HG02938 (cell line): ENCODE data around the gene HMGCS1.
"Not testable (repeated sequence)": the region's sequence is repeated elsewhere in the genome, so short reads cannot be mapped to it uniquely, and the experiment has no call there.

Experiments used
- ATAC-seq: cut with Tn5 transposase; IDR thresholded peaks from one replicate; pipeline ENCODE4 v1.9.1; 2021; ENCODE audit warnings: mild to moderate bottlenecking, moderate library complexity; ENCODE audit not compliant: unreplicated experiment

HMGCS1 gene

DNA sequence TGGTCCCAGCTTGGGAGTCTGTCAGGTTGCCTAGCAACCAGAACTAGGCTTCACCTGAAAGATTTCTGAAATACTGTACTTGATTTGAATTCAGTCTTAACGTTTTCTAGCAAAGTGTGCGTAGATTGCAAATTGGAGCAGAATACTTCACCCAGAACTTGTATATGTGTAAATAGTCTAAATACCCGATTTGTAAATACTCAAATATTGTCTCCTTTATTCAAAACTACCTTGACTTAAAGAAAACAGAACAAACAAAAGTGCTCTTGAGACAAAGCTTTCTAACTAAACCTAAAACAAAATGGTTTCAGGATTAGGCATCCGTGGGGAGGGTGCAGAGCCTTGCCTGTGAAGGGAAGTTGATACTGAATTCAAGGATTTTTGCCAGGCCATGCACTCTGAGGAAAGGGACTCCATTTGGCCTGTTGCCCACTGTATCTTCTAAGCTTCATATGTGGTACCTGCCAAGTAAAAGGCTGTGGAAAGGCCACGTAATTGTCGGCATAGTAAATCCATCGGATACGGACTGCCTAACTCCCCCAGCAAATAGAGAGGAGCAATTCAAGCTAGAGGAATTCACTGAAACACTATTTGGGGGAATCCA lies 744 bp upstream of the HMGCS1 start:
- no peak for ATAC-seq

DNA sequence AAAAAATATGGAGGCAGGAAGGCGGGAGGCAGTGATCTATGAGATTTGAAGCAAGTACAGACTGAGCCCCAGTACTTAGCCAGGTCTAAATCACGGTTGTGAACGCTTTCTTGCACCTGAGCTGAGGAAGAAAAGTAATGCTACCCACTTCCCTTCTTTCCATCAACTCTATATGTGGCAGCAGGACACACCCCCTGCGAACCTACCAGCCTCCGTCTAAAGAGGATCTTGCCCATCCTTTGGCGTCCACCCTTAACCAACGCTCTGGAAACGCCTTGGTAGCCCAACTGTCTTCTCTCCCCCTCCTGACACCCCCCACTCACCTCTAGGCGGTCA lies 545 bp downstream of the HMGCS1 start:
- peak; percentile 0 for ATAC-seq

DNA sequence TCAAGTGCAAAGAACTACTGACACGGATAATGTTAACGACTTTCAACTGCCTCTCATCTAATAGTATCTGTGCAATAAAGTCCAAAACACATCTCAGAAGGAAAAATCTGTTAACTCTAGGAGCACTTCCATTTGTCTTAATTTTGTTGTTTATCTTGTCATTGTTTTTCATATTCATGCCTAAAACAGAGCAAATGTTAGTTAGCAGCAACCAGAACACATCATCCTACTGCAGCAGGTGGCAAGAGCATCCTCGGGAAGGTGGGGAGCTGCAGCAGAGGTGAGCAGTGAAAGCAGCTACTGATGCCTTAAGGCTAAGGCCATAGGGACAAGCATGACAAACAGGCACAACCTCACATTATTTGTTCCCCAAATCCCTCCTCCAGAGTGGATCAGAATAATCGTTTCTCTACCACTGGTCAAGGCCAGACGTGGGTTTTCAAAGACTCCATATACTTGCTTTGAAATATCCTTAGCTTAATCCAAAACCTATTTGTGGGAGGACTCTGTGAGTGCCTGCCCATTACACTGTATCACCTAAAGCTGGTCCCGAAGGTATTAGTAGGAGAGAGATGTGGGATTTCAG lies 1.0 kb downstream of the HMGCS1 start:
- ATAC-seq = no peak

DNA sequence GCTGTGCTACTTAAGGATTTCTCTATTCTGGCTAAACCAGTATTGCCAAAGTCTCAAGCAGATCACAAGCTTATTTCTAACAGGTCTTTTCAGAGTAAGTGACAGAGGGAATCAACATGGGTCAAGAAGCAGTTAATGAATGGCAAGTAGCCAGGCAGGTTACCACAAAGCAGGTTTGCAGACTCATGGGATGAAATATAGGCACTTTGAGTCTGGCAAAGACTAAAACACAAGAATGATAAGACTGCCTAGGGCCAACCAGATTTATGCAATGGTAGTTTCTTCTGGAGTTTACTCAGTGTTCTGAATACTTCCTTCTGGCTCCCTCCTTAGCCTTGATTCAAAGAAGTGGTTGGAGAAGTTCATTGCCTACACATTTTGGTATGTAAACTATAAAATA lies 3.6 kb downstream of the HMGCS1 start:
- ATAC-seq = no peak

DNA sequence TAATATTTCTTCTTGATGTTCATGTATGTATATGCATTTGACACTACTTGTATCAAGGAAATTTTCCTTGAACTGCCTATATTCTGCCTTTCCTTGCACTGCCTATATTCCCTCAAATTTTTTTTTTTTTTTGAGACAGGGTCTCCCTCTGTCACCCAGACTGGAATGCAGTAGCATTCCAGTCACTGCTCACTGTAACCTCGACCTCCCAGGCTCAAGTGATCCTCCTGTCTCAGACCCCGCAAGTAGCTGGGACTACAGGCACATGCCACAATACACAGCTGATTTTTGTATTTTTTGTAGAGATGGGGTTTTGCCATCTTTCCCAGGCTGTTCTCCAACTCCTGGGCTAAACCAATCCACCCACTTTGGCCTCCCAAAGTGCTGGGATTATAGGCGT lies 4.1 kb downstream of the HMGCS1 start:
- ATAC-seq = no peak

DNA sequence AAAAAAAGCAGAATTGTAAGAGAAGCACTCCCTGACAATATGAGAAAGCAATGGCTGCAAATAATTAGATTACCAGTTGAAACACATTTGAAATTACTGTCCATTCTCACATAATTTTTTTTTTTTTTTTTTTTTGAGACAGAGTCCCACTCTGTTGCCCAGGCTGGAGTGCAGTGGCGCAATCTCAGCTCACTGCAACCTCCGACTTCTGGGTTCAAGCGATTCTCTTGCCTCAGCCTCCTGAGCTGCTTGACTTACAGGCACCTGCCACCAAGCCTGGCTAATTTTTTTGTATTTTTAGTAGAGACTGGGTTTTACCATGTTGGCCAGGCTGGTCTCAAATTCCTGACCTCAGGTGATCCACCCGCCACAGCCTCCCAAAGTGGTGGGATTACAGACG lies 6.3 kb downstream of the HMGCS1 start:
- ATAC-seq = not testable (repeated sequence)

DNA sequence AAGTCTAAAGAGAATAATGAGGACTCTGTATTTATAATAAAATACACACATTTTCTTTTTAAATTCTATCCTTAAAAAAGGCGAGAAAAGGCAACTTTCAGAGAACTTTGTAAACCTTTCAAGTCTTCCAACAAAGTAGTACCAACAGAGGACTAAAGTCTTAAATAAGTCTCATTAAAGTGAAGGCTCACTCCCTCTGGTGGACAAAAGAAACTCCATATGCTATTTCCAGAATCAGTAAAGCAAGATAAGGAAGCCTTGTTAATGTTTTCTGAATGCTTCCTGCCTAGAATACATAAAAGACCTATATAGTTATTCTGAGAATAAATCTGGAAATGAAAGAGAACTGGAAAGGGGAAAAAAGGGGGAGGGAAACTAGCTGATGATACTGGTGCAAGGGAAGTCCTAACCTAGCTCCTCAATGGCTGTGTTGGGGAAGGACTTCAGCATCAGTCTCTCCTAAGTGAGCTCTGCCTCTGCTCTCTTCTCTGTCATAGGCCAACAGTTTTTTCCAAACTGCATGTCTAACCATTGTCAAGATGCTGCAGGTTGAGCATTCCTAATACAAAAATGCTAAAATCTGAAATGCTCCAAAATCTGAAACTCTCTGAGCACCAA lies 7.2 kb downstream of the HMGCS1 start:
- peak; percentile 59 for ATAC-seq

DNA sequence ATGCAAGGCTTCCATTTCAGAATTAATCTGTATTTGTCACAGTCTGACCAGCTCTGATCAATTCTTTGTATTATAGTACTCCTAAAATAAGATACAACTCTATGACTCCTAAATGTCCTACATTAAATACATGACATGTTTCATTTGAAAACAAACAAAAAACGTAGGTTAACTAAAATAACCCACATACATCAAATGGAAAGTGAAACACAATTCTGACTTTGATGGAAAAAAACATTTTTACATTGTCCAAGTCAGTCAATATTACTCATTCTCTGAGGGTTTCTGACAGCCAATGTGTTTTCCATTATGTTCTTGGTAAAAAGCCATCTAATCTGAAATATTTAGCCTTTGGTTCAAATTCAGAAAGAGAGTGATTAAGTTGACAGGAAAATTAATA lies 8.7 kb downstream of the HMGCS1 start:
- no peak for ATAC-seq

DNA sequence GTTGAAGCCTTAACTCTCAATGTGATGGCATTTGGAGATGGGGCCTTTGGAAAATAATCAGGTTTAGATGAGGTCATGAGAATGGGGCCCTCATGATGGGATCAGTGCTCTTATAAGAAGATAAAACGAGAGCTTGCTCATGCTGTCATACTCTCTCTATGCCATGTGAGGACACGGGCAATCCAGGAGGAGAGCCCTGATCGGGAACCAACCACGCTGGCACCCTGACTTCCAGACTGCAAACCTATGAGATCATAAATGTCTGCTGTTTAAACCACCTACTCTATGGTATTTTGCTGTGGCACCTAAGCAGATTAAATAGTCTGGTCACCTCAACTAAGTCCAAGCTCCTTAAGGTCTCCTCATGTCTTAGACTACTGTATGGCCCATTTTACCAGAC lies 10.0 kb downstream of the HMGCS1 start:
- no peak for ATAC-seq

DNA sequence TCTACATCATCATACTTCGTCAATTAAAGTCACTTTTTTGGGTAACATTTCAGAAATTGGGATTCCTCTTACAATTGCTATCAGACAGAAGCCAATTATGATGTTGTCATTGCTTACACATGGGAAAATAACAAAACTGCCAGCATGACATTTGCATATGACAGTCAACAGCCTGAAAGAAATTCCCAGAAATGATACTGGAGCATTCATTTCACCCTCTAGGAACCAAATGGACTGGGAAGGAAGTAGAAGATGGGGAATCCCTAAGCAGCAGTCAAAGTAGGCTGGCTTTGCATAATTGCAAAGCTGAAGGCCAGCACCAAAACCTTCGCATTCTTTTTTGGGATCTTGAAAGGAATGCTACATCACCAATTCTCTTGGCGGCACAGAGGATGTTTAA lies 10.7 kb downstream of the HMGCS1 start:
- no peak for ATAC-seq

DNA sequence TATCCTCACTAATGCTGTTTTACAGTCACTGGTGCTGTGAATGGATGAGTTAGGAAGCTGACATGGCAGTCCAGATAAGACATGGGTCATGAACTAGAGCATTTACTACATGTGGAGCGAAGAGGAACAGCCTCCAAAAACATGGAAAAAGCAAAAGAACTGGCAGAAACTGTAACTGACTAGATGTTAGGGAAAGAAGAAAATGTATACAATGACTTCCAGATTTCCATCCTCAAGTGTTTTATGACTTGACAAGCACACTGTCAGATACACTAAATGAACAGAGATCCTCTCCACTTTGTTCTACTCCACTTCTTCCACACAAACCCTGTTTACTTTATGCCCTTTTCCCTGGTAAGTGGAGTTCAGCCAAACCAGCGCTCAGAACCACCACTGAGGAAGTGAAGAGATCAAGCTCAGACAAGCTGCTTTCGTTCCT lies 11.5 kb downstream of the HMGCS1 start:
- no peak for ATAC-seq

DNA sequence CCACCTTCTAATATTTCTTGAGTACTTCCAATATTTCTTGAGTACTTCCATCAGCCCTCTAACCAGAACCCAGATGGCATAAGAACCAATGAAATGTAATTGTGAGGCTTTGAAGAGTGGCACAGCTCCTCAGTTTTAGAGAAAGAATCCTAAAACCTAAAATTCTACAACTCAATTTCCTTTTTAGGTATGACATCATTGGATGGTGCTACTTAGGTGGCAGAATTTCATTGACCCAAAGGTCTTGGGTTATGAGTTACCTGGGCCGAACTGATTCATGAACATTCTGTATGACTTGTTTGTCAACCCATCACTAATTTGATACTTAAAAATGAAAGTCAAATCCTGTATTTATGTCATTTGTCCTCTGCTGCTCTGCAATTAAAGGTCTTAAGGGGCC lies 13.1 kb downstream of the HMGCS1 start:
- ATAC-seq = no peak

DNA sequence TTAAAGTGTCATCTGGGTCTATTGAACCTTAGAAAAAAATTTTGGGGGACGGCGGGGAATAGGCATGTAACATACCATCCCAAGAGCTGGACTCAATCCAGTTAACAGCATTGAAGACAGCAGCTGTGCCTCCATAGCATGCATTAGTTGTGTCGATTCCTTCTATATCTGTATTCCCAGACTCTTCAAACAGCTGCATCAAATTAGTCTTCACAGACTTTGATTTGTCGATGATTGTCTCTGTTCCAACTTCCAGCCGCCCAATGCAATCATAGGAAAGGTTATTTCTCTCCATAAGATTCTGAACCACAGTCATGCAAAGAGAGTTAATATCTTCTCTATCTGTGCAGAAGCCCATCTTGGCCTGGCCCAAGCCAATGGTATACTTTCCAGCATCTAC lies 14.8 kb downstream of the HMGCS1 start:
- ATAC-seq = no peak

DNA sequence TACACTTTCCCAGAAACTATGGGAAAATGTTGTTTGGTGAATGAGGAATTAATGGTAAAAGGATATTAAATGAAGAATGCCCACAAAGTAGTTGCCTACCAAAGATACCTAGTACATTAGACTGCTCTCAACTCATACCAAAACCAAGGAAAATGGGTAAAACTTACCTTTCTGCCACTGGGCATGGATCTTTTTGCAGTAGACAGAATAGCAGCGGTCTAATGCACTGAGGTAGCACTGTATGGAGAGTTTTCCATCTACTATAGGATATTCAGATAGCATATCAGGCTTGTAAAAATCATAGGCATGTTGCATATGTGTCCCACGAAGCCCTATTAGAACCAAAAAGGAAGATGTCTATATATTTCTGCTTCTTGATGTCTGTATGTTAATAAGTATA lies 16.4 kb downstream of the HMGCS1 start:
- ATAC-seq = no peak

DNA sequence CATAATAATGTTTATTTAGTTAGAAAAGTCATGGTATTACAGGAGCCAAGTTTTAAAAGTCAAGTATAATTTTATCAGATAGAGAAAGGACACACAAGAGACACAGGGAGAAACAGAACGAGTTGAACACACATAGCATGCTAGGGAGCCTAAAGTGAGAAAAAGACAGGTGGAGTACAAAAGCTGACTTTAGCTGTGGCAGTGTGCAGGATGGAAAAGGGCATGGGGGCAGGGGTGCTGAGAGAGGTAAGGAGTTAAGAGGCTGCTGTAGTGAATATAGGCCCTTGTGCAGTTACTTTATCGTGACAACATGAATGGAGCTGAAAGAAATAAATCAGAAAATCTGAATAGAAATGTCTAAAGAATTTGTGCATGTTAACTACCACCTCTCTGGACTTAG lies 18.0 kb downstream of the HMGCS1 start:
- no peak for ATAC-seq

DNA sequence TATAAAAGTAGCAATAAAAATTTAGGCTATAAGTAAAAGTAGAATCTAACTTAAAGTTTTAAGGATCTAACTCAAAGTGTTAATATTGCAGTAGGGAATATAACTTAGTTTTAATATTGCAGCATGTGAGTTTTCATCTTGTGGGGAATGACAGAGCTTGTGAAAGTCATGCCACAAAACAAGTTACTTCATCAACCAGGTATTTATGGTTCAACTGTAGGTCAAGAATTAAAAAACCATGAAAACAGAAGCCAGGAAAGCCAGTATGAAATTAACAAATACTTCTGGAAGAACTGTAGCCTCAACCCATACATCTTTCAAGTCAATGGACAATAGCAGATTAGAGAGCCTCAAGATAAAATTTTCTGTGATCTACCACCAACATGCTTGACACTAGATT lies 19.0 kb downstream of the HMGCS1 start:
- no peak for ATAC-seq

DNA sequence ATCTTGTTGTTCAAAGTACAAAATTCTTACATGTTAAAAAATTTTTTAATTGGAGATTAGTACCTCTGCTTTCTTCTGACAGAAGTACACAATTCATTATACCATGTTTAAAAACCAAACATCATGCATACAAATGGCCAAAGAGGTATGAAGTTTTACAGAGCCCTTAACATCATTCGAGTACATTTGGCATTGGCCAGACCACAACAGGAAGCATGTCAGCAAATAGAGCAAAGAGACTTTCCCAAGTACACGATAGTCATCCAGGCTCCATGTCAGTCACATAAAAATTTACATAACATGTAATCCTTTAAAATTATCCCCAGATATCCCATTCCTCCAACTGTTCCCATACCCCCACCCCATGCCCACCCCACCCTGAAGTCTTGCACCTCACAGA lies 22.5 kb downstream of the HMGCS1 start:
- ATAC-seq = no peak

DNA sequence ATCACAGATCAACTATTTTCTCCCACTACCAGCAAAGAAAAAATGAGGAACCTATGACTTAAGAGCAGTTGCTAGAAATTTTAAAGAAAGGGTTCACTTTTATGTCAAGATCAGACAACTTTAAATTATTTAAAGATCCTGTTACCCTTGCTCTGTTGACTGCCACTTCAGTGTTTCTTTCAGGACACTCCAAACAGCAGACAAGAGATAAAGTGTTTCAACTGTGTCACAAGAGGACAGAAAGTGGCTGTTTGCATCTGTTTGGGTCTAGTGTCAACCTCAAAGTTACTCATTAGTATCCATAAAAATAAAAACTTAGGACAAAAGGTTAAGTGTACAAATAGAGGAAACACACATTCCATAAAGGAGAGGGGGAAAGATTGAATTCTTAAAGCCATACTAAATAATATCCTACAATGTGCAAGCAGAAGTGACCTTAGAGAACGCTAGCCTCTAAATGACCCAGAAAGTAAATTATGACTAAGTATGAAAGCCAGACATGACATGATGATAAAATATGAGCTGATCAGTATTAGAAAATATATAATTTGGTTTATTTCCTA lies 24.9 kb downstream of the HMGCS1 start:
- ATAC-seq = no peak

DNA sequence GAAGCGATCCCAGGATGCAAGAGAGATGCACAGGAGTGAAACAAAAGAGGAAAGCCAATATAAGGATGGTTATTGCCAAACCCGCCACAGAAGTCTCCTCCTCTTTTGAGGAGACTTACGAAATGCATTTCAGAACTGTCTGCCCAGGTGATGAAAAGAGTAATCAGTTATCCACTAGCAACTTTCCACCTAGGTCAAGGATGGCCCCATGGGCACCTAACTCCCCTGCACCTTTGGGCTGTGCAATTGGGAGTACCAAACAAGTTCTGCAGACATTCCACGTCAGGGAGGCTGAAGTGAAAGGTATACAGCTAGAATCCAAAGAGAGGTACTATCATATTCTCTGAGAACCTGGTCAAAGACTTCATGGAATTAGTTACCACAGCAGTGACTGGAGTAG lies 25.7 kb downstream of the HMGCS1 start:
- no peak for ATAC-seq

DNA sequence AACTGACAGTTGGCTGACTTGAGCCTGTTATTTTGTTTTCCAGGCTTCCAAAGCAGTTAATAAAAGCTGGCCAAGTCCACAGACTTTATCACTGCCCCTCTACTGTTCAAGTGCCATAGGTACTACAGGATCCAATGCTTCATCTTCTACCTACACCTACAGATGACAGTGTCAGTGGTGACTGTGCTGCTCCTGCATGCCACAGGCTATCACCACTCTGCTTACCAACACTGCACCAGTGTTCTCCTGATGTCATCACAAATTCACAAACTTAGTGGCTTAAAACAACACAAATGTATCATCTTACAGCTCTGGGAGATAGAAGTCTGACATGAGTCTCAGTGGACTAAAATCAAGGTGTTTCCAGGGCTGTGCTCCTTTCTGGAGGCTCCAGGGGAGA lies 26.6 kb downstream of the HMGCS1 start:
- no peak for ATAC-seq

DNA sequence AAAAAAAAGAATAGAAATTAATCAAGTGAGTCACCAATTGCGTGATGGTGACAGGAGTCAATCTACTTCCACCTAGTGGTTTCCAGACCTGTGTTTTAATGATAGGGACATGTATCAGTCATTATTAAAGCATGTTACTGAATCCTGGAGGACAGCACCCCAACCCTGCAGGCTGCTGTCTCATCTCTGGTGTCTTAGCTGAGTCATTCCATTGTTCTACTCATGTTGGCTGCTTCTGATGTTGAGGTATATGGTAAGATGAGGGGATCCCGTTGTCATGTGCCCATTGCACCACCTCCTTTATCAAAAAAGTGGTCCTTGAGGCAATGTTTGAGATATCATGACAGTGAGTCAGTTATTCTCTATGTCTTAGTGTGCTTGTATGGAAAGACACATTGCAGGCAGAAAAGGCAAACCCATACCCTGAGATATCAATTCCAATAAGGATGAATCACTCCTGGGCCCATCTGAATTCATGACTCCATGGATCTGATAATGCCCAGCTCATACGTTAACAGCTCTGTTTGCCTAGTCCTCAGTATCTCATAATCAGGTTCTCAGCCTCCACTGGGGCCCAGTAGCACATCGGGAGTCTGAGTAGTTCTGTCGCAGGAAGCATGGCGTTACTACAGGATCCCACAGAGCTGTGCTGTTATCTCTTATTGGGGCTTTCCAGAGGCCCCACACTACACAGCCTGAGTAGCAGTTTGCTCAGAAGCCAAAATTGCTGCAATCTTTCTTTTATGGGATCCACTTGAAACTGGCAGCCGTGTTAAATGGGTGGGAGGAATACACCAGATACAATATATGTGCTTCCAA lies 31.2 kb downstream of the HMGCS1 start:
- no peak for ATAC-seq
